Liver (tissue), 9 donors: ENCODE data around the gene DOCK10. TPM values are rescaled to one million over a fixed set of nuclear protein-coding genes. Genes with fewer than 3 reads are reported as not detected.

Source experiments
- DNase-seq: peaks from one replicate; pipeline ENCODE4 v3.0.0-alpha.2; 2017; ENCODE audit warnings: low spot score
- H3K27ac ChIP-seq, 2 donors: one replicate each; pipeline ENCODE4 v1.7.0; 2013; ENCODE audit warnings: inconsistent platforms in 2 of 2, low read length in 2 of 2, control low read depth in 1 of 2, low read depth in 1 of 2, mild to moderate bottlenecking in 1 of 2
- H3K27me3 ChIP-seq, 4 donors: one replicate each; pipeline versions ENCODE4 v1.6.1 to v1.7.0; 2013; ENCODE audit warnings: low read length in 3 of 4, inconsistent platforms in 1 of 4, mild to moderate bottlenecking in 1 of 4, moderate library complexity in 1 of 4; ENCODE audit not compliant: control insufficient read depth in 4 of 4, insufficient read depth in 4 of 4
- H3K36me3 ChIP-seq, 4 donors: one replicate each; pipeline versions ENCODE4 v1.6.1 to v1.7.0; 2013; ENCODE audit warnings: low read length in 3 of 4, mild to moderate bottlenecking in 3 of 4, low read depth in 1 of 4, moderate library complexity in 1 of 4; ENCODE audit not compliant: control insufficient read depth in 4 of 4, insufficient read depth in 3 of 4
- H3K4me1 ChIP-seq, 4 donors: one replicate each; pipeline versions ENCODE4 v1.6.1 to v1.7.0; 2013; ENCODE audit warnings: low read length in 3 of 4, mild to moderate bottlenecking in 3 of 4, moderate library complexity in 1 of 4; ENCODE audit not compliant: control insufficient read depth in 4 of 4, insufficient read depth in 4 of 4
- H3K4me3 ChIP-seq, 3 donors: one replicate each; pipeline versions ENCODE4 v1.6.1 to v1.7.0; 2013; ENCODE audit warnings: low read length in 3 of 3, control low read depth in 1 of 3, low read depth in 1 of 3, mild to moderate bottlenecking in 1 of 3
- H3K9ac ChIP-seq, 2 donors: one replicate each; pipeline ENCODE4 v1.7.0; 2013; ENCODE audit warnings: low read length in 2 of 2, mild to moderate bottlenecking in 2 of 2, moderate library complexity in 2 of 2, control low read depth in 1 of 2, low read depth in 1 of 2
- H3K9me3 ChIP-seq, 4 donors: one replicate each; pipeline versions ENCODE4 v1.6.1 to v1.7.0; 2013; ENCODE audit warnings: low read length in 3 of 4; ENCODE audit not compliant: control insufficient read depth in 4 of 4
- EGR1 ChIP-seq, 2 donors: IDR thresholded peaks; 2 replicates each; pipeline ENCODE4 v1.6.1; 2016 to 2018; ENCODE audit warnings: antibody characterized with exemption in 2 of 2, low read depth in 2 of 2
- FOXA2 ChIP-seq: IDR thresholded peaks from 2 replicates; pipeline ENCODE4 v1.6.1; 2016; ENCODE audit warnings: antibody characterized with exemption
- GABPA ChIP-seq, 2 donors: IDR thresholded peaks in 1 of 2; conservative IDR thresholded peaks in 1 of 2; 2 replicates each; pipeline ENCODE4 v1.6.1; 2016; ENCODE audit warnings: antibody characterized with exemption in 2 of 2, mild to moderate bottlenecking in 1 of 2, moderate library complexity in 1 of 2
- HNF4A ChIP-seq, 2 donors: conservative IDR thresholded peaks; 2 replicates each; pipeline ENCODE4 v1.6.1; 2016; ENCODE audit warnings: antibody characterized with exemption in 2 of 2, mild to moderate bottlenecking in 2 of 2
- HNF4G ChIP-seq: IDR thresholded peaks from 2 replicates; pipeline ENCODE4 v1.6.1; 2016; ENCODE audit warnings: antibody characterized with exemption
- JUND ChIP-seq, 2 donors: IDR thresholded peaks; 2 replicates each; pipeline ENCODE4 v1.6.1; 2016; ENCODE audit warnings: antibody characterized with exemption in 2 of 2
- NR2F2 ChIP-seq: IDR thresholded peaks from 2 replicates; pipeline ENCODE4 v1.6.1; 2016; ENCODE audit warnings: antibody characterized with exemption
- RAD21 ChIP-seq, 2 donors: IDR thresholded peaks; 2 replicates each; pipeline ENCODE4 v1.6.1; 2016; ENCODE audit warnings: antibody characterized with exemption in 2 of 2, mild to moderate bottlenecking in 2 of 2
- RXRA ChIP-seq, 2 donors: IDR thresholded peaks; 2 replicates each; pipeline ENCODE4 v1.6.1; 2017 to 2018; ENCODE audit warnings: antibody characterized with exemption in 2 of 2, mild to moderate bottlenecking in 1 of 2
- SP1 ChIP-seq: IDR thresholded peaks from 2 replicates; pipeline ENCODE4 v1.6.1; 2018; ENCODE audit warnings: antibody characterized with exemption, mild to moderate bottlenecking
- TAF1 ChIP-seq: conservative IDR thresholded peaks from 2 replicates; pipeline ENCODE4 v1.6.1; 2016; ENCODE audit warnings: antibody characterized with exemption, mild to moderate bottlenecking
- YY1 ChIP-seq: IDR thresholded peaks from 2 replicates; pipeline ENCODE4 v1.6.1; 2016; ENCODE audit warnings: antibody characterized with exemption, mild to moderate bottlenecking
- WGBS: extraction: QIAGEN DNeasy Blood & Tissue Kit; methylation state at CpG from one replicate; pipeline ENCODE4 v1.1.7; 2013; 5-methylcytosine and 5-hydroxymethylcytosine counted together
- polyA plus RNA-seq, 2 donors: library from polyadenylated mRNA; stranded (reverse) in 1 of 2; unstranded in 1 of 2; fragments of 200-250 nt in 1 of 2; fragments of >200 nt in 1 of 2; fragmentation: Nextera tagmentation in 1 of 2; extraction: Ambion mirVana in 1 of 2; gene quantifications; one replicate each; pipeline versions ENCODE4 v1.2.1 to v1.2.3, GENCODE V29; 2013 to 2015
- total RNA-seq, 2 donors: library from RNA; depleted of rRNA; stranded (reverse); fragments of >200 nt; gene quantifications; one replicate each; pipeline ENCODE4 v1.2.3, GENCODE V29; 2014
- TF ChIP-seq, protein P1 (sequence below): IDR thresholded peaks from 2 replicates; pipeline ENCODE4 v1.6.1; 2016; ENCODE audit warnings: antibody characterized with exemption
- TF ChIP-seq, protein P2 (sequence below): IDR thresholded peaks from 2 replicates; pipeline ENCODE4 v1.6.1; 2016; ENCODE audit warnings: antibody characterized with exemption
- TF ChIP-seq, protein P3 (sequence below): IDR thresholded peaks from 2 replicates; pipeline ENCODE4 v1.6.1; 2016; ENCODE audit warnings: antibody characterized with exemption
- TF ChIP-seq, protein P4 (sequence below): fragments of 150-350 bp; IDR thresholded peaks from 2 replicates; pipeline ENCODE4 v1.5.1; 2017; ENCODE audit warnings: improper control_type of control experiment, low read depth, low read length; ENCODE audit not compliant: missing input control
- TF ChIP-seq, protein P5 (sequence below): IDR thresholded peaks from 2 replicates; pipeline ENCODE4 v1.6.1; 2016; ENCODE audit warnings: antibody characterized with exemption, mild to moderate bottlenecking
- donor health status: healthy.
- donor health status: healthy.
- donor health status: healthy.
- donor health status: healthy.
- donor health status: healthy.

DOCK10 gene
- total and polyA plus RNA-seq, 4 donors = 1.2 to 15.3 (median 6.8) TPM

DNA sequence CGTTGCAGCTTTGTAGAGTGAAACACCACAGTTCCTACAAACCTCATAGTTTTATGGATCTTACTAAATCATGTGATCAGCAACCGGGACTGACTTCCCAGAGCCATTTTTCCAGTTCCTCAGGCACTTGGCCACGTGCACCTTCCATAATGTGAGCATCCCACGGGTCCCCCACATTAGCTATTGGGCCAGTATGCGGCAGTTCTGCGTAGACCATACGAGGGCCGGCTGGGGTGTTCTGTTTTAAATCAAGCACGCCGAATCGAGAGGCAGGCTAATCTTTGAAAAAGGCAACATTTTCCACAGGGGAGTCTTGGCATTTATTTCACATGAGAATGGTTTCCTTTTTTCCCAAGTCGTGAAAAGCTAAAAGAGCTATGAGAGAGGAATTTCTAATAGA, 190.5 kb downstream of the DOCK10 start (continued):
- TF ChIP-seq, protein P1, sequence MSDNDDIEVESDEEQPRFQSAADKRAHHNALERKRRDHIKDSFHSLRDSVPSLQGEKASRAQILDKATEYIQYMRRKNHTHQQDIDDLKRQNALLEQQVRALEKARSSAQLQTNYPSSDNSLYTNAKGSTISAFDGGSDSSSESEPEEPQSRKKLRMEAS = no peak
- no peak for TF ChIP-seq GABPA (IDR thresholded peaks at IDR 0.05 in 1 of 2, conservative IDR thresholded peaks at IDR 0.05 in 1 of 2)
- no peak for TF ChIP-seq JUND (IDR thresholded peaks at IDR 0.05)
- no peak for TF ChIP-seq EGR1 (IDR thresholded peaks at IDR 0.05; ENCODE audit: low read depth in 2 of 2)
- TF ChIP-seq FOXA2 = no peak
- TF ChIP-seq RAD21 (IDR thresholded peaks at IDR 0.05) = no peak
- TF ChIP-seq, protein P2, sequence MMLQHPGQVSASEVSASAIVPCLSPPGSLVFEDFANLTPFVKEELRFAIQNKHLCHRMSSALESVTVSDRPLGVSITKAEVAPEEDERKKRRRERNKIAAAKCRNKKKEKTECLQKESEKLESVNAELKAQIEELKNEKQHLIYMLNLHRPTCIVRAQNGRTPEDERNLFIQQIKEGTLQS = no peak

DNA sequence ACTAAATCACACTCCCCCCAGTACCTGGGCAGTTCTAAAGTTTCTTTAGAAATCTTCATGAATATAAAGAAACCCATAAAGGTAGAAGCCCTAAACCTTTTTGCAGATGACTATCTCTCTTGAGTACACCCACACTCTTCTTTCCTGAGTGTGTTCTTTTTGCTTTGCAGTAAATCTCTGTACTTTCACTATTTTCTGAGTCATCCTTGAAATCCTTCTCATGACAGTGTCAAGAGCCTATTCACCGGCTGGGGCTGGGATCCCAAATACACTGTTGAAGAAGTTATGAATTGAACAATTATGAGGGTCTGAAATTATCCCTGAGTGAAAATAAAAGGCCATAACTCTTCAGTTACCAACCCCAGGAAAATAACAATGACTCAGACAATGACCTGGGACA, 192.2 kb downstream of the DOCK10 start:
- peaks cover 0 to 3% (median 0%) of the 10 kb centered on the region in 4 donors for H3K36me3 ChIP-seq
- H3K27me3 ChIP-seq = no peaks in the 10 kb centered on the region
- H3K27ac ChIP-seq = no peak overlapping the region
- H3K9ac ChIP-seq = no peak overlapping the region
- no peaks in the 10 kb centered on the region for H3K4me1 ChIP-seq
- no peaks in the 10 kb centered on the region for H3K9me3 ChIP-seq
- TF ChIP-seq, protein P3, sequence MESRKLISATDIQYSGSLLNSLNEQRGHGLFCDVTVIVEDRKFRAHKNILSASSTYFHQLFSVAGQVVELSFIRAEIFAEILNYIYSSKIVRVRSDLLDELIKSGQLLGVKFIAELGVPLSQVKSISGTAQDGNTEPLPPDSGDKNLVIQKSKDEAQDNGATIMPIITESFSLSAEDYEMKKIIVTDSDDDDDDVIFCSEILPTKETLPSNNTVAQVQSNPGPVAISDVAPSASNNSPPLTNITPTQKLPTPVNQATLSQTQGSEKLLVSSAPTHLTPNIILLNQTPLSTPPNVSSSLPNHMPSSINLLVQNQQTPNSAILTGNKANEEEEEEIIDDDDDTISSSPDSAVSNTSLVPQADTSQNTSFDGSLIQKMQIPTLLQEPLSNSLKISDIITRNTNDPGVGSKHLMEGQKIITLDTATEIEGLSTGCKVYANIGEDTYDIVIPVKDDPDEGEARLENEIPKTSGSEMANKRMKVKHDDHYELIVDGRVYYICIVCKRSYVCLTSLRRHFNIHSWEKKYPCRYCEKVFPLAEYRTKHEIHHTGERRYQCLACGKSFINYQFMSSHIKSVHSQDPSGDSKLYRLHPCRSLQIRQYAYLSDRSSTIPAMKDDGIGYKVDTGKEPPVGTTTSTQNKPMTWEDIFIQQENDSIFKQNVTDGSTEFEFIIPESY = no peak
- TF ChIP-seq SP1 (no peak), HNF4G (no peak), FOXA2 (no peak), GABPA (IDR thresholded peaks at IDR 0.05 in 1 of 2, conservative IDR thresholded peaks at IDR 0.05 in 1 of 2) (no peak), RXRA (IDR thresholded peaks at IDR 0.05) (no peak), TAF1 (no peak), YY1 (no peak), EGR1 (IDR thresholded peaks at IDR 0.05; ENCODE audit: low read depth in 2 of 2) (no peak), HNF4A (conservative IDR thresholded peaks at IDR 0.05) (no peak), NR2F2 (no peak)
- TF ChIP-seq, protein P4, sequence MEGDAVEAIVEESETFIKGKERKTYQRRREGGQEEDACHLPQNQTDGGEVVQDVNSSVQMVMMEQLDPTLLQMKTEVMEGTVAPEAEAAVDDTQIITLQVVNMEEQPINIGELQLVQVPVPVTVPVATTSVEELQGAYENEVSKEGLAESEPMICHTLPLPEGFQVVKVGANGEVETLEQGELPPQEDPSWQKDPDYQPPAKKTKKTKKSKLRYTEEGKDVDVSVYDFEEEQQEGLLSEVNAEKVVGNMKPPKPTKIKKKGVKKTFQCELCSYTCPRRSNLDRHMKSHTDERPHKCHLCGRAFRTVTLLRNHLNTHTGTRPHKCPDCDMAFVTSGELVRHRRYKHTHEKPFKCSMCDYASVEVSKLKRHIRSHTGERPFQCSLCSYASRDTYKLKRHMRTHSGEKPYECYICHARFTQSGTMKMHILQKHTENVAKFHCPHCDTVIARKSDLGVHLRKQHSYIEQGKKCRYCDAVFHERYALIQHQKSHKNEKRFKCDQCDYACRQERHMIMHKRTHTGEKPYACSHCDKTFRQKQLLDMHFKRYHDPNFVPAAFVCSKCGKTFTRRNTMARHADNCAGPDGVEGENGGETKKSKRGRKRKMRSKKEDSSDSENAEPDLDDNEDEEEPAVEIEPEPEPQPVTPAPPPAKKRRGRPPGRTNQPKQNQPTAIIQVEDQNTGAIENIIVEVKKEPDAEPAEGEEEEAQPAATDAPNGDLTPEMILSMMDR = no peak
- TF ChIP-seq, protein P5, sequence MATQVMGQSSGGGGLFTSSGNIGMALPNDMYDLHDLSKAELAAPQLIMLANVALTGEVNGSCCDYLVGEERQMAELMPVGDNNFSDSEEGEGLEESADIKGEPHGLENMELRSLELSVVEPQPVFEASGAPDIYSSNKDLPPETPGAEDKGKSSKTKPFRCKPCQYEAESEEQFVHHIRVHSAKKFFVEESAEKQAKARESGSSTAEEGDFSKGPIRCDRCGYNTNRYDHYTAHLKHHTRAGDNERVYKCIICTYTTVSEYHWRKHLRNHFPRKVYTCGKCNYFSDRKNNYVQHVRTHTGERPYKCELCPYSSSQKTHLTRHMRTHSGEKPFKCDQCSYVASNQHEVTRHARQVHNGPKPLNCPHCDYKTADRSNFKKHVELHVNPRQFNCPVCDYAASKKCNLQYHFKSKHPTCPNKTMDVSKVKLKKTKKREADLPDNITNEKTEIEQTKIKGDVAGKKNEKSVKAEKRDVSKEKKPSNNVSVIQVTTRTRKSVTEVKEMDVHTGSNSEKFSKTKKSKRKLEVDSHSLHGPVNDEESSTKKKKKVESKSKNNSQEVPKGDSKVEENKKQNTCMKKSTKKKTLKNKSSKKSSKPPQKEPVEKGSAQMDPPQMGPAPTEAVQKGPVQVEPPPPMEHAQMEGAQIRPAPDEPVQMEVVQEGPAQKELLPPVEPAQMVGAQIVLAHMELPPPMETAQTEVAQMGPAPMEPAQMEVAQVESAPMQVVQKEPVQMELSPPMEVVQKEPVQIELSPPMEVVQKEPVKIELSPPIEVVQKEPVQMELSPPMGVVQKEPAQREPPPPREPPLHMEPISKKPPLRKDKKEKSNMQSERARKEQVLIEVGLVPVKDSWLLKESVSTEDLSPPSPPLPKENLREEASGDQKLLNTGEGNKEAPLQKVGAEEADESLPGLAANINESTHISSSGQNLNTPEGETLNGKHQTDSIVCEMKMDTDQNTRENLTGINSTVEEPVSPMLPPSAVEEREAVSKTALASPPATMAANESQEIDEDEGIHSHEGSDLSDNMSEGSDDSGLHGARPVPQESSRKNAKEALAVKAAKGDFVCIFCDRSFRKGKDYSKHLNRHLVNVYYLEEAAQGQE = no peak
- 96% methylated on average over 1 of the region's 1 CpG for WGBS
- DNase-seq = no peak
- no peak overlapping the region for H3K4me3 ChIP-seq
